Transverse colon (tissue), 4 donors: ENCODE data around the gene COLEC12.

ENCODE experiments used
- CTCF ChIP-seq, 5 experiments: fragments of 200-600 bp in 3 of 5; fragments of 450-650 bp in 2 of 5; sonication (generic) in 3 of 5; IDR thresholded peaks; 1 replicate in 2 of 5; 2 replicates in 3 of 5; pipeline ENCODE4 v1.5.1; 2016 to 2017; ENCODE audit warnings: antibody characterized with exemption in 5 of 5, inconsistent platforms in 3 of 5, mild to moderate bottlenecking in 2 of 5, moderate library complexity in 1 of 5
- EP300 ChIP-seq: sonication (generic); formaldehyde crosslinking; IDR thresholded peaks from one replicate; pipeline ENCODE4 v1.6.1; 2017; ENCODE audit warnings: antibody characterized with exemption, low read depth
- POLR2A ChIP-seq: fragments of 450-650 bp; IDR thresholded peaks from one replicate; pipeline ENCODE4 v1.6.1; 2016; ENCODE audit warnings: antibody characterized with exemption, mild to moderate bottlenecking, moderate library complexity
- POLR2AphosphoS5 ChIP-seq, 3 donors: sonication (generic); formaldehyde crosslinking; IDR thresholded peaks; one replicate each; pipeline ENCODE4 v1.6.1; 2016; ENCODE audit warnings: antibody characterized with exemption in 3 of 3

- no peak for TF ChIP-seq CTCF (IDR thresholded peaks at IDR 0.05)
- TF ChIP-seq POLR2AphosphoS5 (IDR thresholded peaks at IDR 0.05) = no peak
- no peak for TF ChIP-seq POLR2A
- no peak for TF ChIP-seq EP300
These were observed 101.4 kb downstream of the COLEC12 start for GRCh38 chr18:398935-399630.
